ENCODE measurements around the gene CLCN2.

CLCN2 gene

GRCh38 chr3:184361532-184361931 lies at the start of gene CLCN2, which contains the start of gene POLR2H:
Gene CLCN2 (minus strand): TSS chr3:184361605. CDS start chr3:184361479, 126 bp downstream.
Gene POLR2H (plus strand): TSS chr3:184361710. CDS start chr3:184363493, 1,783 bp downstream.
- DNase-seq, result peak; percentile 37

- no peak for DNase-seq
Observed at GRCh38 chr3:184409946-184410500, 48.6 kb upstream of the CLCN2 start.

- DNase-seq, result no peak
Observed at GRCh38 chr3:184409331-184409926, 48.0 kb upstream of the CLCN2 start.

- DNase-seq, result no peak
Observed at GRCh38 chr3:184405075-184406030, 43.9 kb upstream of the CLCN2 start.

- no peak for DNase-seq
Observed at GRCh38 chr3:184399410-184399809, 38.0 kb upstream of the CLCN2 start.

- no peak for DNase-seq
Observed at GRCh38 chr3:184395320-184395660, 33.9 kb upstream of the CLCN2 start.

GRCh38 chr3:184391266-184391665 lies 29.9 kb upstream of the CLCN2 start:
- no peak for DNase-seq

GRCh38 chr3:184389935-184390528 lies 28.6 kb upstream of the CLCN2 start:
- DNase-seq, result no peak

- no peak for DNase-seq
Observed at GRCh38 chr3:184389384-184389783, 28.0 kb upstream of the CLCN2 start.

GRCh38 chr3:184388936-184389230 lies 27.5 kb upstream of the CLCN2 start:
- no peak for DNase-seq

- no peak for DNase-seq
Observed at GRCh38 chr3:184388164-184388935, 26.9 kb upstream of the CLCN2 start.

- DNase-seq, result no peak
Observed at GRCh38 chr3:184387174-184387714, 25.8 kb upstream of the CLCN2 start.

- DNase-seq, result no peak
Observed at GRCh38 chr3:184386047-184386806, 24.8 kb upstream of the CLCN2 start.

- no peak for DNase-seq
Observed at GRCh38 chr3:184384856-184385422, 23.5 kb upstream of the CLCN2 start.

GRCh38 chr3:184384342-184384741 lies 22.9 kb upstream of the CLCN2 start:
- no peak for DNase-seq

GRCh38 chr3:184383033-184383740 lies 21.8 kb upstream of the CLCN2 start:
- no peak for DNase-seq

GRCh38 chr3:184382326-184383032 lies 21.1 kb upstream of the CLCN2 start:
- no peak for DNase-seq

GRCh38 chr3:184381261-184382224 lies 20.1 kb upstream of the CLCN2 start:
- no peak for DNase-seq
